ENCODE measurements around the gene LTA.

LTA gene

DNA sequence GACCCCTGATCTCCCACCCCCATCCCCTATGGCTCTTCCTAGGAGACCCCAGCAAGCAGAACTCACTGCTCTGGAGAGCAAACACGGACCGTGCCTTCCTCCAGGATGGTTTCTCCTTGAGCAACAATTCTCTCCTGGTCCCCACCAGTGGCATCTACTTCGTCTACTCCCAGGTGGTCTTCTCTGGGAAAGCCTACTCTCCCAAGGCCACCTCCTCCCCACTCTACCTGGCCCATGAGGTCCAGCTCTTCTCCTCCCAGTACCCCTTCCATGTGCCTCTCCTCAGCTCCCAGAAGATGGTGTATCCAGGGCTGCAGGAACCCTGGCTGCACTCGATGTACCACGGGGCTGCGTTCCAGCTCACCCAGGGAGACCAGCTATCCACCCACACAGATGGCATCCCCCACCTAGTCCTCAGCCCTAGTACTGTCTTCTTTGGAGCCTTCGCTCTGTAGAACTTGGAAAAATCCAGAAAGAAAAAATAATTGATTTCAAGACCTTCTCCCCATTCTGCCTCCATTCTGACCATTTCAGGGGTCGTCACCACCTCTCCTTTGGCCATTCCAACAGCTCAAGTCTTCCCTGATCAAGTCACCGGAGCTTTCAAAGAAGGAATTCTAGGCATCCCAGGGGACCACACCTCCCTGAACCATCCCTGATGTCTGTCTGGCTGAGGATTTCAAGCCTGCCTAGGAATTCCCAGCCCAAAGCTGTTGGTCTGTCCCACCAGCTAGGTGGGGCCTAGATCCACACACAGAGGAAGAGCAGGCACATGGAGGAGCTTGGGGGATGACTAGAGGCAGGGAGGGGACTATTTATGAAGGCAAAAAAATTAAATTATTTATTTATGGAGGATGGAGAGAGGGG is 1.4 kb downstream of the LTA start:
- H3K4me3 ChIP-seq (replicated peaks; ENCODE audit: low read depth, low read length): no peak overlapping the region
- TF ChIP-seq CTCF (IDR thresholded peaks at IDR 0.05; ENCODE audit: low read depth, low read length, missing control alignments): no peak
- DNase-seq (ENCODE audit: extremely low read depth, low read depth): no peak

DNA sequence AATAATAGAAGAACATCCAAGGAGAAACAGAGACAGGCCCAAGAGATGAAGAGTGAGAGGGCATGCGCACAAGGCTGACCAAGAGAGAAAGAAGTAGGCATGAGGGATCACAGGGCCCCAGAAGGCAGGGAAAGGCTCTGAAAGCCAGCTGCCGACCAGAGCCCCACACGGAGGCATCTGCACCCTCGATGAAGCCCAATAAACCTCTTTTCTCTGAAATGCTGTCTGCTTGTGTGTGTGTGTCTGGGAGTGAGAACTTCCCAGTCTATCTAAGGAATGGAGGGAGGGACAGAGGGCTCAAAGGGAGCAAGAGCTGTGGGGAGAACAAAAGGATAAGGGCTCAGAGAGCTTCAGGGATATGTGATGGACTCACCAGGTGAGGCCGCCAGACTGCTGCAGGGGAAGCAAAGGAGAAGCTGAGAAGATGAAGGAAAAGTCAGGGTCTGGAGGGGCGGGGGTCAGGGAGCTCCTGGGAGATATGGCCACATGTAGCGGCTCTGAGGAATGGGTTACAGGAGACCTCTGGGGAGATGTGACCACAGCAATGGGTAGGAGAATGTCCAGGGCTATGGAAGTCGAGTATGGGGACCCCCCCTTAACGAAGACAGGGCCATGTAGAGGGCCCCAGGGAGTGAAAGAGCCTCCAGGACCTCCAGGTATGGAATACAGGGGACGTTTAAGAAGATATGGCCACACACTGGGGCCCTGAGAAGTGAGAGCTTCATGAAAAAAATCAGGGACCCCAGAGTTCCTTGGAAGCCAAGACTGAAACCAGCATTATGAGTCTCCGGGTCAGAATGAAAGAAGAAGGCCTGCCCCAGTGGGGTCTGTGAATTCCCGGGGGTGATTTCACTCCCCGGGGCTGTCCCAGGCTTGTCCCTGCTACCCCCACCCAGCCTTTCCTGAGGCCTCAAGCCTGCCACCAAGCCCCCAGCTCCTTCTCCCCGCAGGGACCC is 2.3 kb downstream of the LTA start:
- DNase-seq (ENCODE audit: extremely low read depth, low read depth): no peak
- H3K4me3 ChIP-seq (replicated peaks; ENCODE audit: low read depth, low read length): no peak overlapping the region
- TF ChIP-seq CTCF (IDR thresholded peaks at IDR 0.05; ENCODE audit: low read depth, low read length, missing control alignments): no peak

- H3K4me3 ChIP-seq (replicated peaks; ENCODE audit: low read depth, low read length): no peak within 1 kb of the TSS
- DNase-seq (ENCODE audit: extremely low read depth, low read depth): no peak
- no peak for TF ChIP-seq CTCF (IDR thresholded peaks at IDR 0.05; ENCODE audit: low read depth, low read length, missing control alignments)
Measured at GRCh38 chr6:31575335-31575901, 3.3 kb downstream of the LTA start, which contains the start of gene TNF. Gene TNF (plus strand): TSS chr6:31575565. CDS start chr6:31575742, 177 bp downstream.

GRCh38 chr6:31575952-31576685 is 4.0 kb downstream of the LTA start:
- no peak for TF ChIP-seq CTCF (IDR thresholded peaks at IDR 0.05; ENCODE audit: low read depth, low read length, missing control alignments)
- no peak for DNase-seq (ENCODE audit: extremely low read depth, low read depth)
- H3K4me3 ChIP-seq (replicated peaks; ENCODE audit: low read depth, low read length): no peak overlapping the region

- no peak for TF ChIP-seq CTCF (IDR thresholded peaks at IDR 0.05; ENCODE audit: low read depth, low read length, missing control alignments)
- H3K4me3 ChIP-seq (replicated peaks; ENCODE audit: low read depth, low read length): no peak overlapping the region
- no peak for DNase-seq (ENCODE audit: extremely low read depth, low read depth)
Measured at GRCh38 chr6:31576897-31577578, 4.9 kb downstream of the LTA start.
